Measurements from ENCODE around the gene TIPARP.
"Not testable (repeated sequence)": the region's sequence is repeated elsewhere in the genome, so short reads cannot be mapped to it uniquely, and the experiment has no call there.

TIPARP gene

DNA sequence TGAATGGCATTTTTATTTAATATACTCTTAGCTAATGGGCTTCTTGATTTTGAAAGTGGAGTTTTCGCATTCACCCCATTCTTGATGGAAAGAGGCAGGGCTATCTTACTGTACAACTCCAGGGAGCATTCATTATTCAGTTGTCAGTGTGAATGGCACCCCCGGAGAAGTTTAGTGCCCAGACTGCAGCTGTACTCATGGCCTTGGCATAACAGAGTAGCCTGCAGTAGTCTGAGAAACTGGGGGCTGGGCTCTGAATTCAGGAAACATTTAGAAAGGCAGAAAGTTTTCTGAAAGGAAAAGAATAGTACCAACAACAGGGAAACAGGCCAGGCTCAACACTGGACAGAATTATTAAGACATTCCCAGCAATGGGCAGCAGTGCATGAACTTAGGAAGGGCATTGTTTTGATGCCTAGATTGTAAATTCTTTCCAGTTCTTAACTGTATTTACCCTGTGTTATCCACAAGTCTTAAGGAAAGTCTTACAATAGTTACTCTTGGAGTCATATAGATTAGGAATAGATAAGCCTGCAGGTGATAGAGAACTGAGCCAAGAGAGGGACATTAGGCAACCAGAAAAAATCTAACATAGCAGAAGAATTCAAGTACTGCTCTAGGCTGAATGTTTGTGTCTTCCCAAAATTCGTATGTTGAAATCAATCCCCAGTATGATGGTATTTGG, 44.4 kb downstream of the TIPARP start:
- DNase-seq = no peak

DNA sequence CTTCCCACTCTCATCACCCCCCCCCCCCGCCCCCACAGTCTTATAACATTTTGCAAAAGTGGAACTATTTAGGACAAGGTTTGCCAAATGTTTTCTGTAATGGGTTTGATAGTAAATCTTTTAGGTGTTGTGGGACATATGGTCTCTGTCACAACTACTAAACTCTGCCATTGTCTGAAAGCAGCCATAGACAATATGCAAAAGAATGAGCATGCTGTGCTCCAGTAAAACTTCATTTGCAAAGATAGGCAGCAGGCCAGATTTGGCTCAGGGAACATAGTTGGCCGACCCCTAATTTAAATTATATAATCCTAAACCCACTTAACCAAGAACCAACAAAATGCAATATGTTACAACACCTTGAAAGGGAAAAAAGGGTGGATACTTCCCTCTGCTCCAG, 46.4 kb downstream of the TIPARP start:
- no peak for DNase-seq

DNA sequence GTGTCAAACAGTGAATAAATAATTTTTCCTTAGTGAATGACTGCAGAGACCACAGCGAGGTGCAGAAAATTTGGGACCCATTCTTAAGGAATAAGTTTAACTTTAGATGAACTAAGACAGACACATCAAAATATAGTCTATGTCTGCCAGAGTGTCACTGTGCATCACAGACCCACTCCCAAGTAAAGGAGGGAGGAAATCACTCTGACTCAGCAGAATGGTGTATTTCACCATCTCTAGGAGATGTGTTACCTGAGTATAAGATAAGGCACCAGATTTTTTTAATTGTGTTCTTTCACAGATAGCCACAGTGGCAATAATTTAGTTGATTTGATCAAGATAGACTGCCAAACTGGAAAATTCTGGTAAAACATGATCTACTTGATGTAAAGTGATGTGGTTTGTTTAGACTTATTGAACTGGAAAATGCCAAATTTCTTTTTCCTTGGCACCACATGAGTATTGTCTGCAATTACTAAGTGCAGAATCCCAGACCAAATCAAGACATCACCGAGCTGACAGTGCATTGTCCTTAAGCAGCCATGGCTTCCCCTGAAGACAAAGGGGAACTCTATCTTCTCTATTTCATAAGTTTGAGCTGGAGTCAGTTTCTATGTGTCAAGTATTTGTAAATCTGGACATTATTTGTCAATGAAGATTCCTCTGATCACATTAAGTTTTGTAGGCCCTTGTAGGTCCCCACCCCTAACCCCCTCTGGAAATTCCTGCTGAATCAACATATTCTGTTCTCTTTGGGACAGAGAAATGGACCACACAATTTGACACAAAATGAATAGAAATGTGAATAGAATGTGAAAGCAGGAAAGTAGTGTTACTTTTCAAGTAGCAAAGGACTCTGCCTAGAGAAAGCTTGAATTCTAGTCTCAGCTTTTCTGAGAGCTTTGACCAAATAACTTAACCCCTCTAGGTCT, 47.6 kb downstream of the TIPARP start:
- DNase-seq = no peak

DNA sequence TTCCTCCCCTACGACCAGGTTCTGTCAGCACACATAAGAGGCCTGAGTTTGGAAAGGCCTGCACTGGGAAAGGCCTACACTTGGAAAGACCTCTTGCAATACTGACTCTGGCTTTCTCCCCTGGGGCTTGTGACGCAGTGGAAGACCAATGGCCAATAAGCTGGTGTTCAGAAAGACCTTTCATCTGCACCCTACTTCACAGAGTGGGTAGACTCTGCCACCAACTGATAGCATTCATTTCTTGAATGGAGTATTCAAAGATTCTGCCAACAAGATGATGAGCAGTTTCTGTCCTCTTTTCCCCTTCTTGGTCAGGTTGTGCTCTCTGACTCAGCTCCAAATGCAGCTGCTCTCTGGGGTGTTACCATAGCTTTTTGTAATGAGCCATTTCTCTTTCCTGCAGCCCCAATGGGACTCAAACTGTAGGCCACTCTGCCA, 48.8 kb downstream of the TIPARP start:
- DNase-seq = no peak

GRCh38 chr3:156725682-156726081, 51.3 kb downstream of the TIPARP start:
- no peak for DNase-seq

DNA sequence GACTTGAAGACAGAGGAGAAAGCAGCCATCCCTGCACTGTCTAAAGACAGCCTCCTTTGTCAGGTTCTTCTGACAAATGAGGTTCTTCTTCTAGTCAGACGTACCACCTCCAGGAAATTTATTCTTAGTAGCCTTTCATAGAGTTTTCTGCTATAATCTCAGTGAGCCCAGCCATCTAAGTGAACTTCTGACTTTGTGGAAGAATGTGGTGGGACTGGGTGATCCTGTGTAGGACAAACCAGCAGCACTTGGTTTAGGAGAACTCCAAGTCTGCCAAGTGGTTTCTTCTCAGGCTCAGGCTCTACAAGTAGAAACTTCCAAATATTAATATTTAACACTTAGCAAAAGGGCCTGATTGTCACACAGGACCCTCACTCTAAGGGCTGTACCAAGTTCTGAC, 52.1 kb downstream of the TIPARP start:
- no peak for DNase-seq

GRCh38 chr3:156727519-156728205, 53.3 kb downstream of the TIPARP start:
- DNase-seq = no peak

DNA sequence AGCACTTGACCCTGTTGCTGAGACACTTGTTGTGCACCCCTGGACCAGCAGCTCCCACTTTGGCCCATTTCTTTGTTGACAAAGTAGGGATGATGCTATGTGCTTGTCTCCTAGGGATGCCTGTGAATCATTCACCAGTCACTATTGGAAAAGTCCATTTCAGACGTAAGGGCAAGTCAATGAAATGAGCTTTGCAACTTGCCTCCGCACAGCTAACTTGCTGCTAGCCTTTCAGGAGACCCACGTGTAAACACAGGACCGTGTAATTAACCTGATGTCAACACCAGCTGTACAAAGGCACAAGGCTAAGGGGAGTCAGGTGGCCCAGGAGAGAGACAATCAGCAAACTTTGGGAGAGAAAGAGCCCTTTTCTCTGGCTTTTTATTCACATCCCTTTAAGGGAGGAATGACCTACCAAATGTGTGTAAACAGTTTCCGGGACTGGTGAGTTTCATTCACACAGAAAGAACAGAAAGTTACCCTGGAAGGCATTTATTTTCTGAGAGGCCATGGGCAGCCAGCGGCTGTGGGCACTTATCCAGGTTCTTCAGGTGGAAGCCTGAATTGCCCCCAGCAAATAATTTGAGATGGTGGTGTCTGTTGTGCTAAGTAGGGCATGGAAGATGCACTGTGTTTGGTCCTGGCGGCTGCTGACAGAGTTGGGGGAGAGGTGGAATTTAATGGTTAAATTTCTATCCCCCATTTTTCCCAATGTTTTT, 54.0 kb downstream of the TIPARP start:
- no peak for DNase-seq

GRCh38 chr3:156729460-156730179, 55.2 kb downstream of the TIPARP start:
- no peak for DNase-seq

DNA sequence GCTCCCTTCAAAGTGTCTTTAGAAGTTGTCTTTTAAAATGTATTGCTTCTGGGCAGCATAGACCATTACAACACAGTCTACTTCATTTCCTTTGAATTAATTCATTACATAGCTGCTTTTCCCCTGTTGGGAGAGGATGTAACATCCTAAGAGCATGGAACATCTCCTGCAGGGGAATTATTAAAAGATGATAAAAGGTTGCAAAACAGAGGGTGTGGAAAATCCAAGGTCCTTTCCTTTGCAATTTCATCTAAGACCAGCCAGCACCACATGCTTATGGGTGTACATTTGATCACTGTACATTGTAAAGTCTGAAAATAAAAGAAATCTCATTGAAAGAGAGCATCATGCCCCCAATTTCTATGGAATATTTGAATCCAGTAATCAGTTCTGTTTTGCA, 57.4 kb downstream of the TIPARP start:
- no peak for DNase-seq

GRCh38 chr3:156732261-156732660, 57.9 kb downstream of the TIPARP start:
- DNase-seq = no peak

DNA sequence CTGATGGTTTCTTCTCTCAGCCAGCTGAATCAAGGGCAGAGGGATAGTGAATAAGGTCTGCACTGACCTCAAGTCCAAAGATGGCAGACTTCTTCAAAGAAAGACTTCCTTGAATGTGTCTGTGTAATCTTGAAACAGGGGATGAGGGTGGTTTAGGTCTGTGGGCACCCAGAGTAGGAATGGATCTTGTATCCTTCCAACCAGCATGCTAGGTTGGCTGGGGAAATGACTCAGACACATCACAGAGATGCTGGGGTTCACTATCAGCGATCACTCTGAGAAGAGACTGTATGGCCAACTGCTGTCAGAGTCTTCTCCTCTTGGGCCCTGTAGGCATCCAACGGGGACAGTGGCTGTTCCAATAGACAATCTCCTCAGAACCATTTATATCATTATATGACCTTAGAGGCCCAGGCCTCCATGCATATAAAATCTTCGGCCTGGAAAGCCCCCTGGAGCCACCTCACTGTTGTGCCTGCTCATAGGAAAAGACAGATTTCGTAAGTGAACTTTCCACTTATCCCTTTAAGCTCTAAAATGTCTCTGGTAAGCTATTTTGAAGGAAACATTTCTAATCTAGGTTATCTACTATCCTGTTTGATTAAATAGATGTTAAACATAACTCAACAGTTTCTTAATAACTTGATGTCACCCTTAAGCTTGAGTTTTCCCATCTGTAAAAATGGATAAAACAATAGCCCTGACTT, 58.5 kb downstream of the TIPARP start:
- DNase-seq = no peak

DNA sequence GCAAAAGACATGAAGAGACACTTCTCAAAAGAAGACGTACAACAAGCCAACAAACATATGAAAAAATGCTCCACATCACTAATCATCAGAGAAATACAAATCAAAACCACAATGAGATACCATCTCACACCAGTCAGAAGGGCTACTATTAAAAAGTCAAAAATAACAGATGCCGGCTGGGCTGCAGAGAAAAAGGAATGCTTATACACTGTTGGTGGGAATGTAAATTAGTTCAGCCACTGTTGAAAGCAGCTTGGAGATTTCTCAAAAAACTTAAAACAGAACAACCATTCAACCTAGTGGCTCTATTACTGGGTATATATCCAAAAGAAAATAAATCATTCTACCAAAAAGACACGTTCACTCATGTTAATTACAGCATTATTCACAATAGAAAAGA, 60.3 kb downstream of the TIPARP start:
- not testable (repeated sequence) for DNase-seq

GRCh38 chr3:156735471-156735870, 61.1 kb downstream of the TIPARP start:
- no peak for DNase-seq

GRCh38 chr3:156737049-156737448, 62.7 kb downstream of the TIPARP start:
- not testable (repeated sequence) for DNase-seq

DNA sequence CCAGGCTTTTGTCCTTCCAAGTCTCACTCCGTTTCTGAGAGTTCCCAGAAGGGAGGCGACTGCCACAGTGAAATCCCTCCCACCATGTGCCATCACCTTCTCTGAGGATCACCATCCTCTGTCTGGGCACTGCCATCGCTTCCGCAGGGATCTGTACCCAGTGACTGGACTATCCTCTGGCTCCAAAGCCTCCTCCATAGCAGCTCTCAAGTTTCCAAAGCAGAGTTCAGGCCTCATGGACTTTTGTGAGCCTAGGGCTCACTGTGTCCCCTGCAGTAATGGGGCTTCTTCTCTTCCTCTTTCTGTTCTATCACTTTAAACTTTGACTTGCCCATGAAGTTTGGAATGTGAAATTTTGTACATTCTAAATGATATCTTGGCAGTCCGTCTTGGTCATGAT, 63.9 kb downstream of the TIPARP start:
- DNase-seq = no peak

- DNase-seq = no peak
These were observed 65.6 kb downstream of the TIPARP start for GRCh38 chr3:156739976-156740375.

DNA sequence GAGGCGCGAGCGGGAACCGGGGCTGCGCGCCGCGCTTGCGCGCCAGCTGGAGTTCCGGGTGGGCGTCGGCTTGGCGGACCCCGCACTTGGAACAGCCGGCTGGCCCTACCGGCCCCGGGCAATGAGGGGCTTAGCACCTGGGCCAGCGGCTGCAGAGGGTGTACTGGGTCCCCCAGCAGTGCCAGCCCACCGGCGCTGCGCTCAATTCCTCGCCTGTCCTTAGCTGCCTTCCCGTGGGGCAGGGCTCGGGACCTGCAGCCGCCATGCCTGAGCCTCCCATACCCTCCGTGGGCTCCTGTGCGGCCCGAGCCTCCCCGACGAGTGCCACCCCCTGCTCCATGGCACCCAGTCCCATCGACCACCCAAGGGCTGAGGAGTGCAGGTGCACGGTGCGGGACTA, 66.2 kb downstream of the TIPARP start:
- not testable (repeated sequence) for DNase-seq

DNA sequence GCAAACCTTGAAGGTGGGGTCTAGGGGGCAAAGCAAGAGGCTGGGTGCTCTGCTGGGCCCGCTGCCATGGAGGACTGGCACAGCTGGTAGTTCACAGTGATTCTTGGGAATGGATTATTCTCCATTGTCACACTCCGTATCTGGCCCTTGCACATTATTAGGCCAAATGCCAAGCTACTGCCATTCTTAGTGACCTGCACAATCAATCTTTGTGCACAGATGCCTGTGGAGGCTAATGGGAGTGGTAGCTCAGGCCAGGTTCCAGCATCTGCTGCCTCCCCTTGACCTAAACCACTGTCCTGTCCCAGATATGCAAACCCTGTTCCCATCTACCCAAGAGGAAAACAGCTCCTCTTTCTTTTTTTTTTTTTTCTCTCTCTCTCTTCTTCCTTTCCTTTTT, 67.5 kb downstream of the TIPARP start:
- no peak for DNase-seq

GRCh38 chr3:156742401-156742800, 68.0 kb downstream of the TIPARP start:
- DNase-seq = no peak

GRCh38 chr3:156743859-156744258, 69.5 kb downstream of the TIPARP start:
- DNase-seq = no peak

DNA sequence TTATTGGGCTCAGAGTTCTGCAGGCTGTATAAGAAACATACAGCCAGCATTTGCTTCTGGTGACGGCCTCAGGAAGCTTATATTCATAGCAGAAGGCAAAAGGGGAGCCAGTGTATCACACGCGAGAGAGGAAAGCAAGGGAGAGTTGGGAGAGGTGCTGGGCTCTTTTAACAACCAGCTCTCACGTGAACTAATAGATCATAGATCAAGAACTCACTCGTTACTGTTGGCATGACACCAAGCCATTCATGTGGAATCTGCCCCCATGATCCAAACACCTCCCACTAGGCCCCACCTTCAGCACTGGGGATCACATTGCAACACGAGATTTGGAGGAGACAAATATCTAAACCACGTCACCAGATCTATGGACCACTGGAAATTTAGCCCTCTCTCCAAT, 70.2 kb downstream of the TIPARP start:
- DNase-seq = no peak
